ENCODE measurements around the gene GLDN. TPM values are rescaled to one million over a fixed set of nuclear protein-coding genes. Genes with fewer than 3 reads are reported as not detected.

The GLDN gene
- total and polyA plus RNA-seq, 10 of the 15 experiments (the other 5 are each of a cell fraction or from before 2014, with no cell fraction given), result 0.13 TPM; not detected in 9

- CTCF ChIA-PET, result no interaction called here
- DNase-seq (ENCODE audit: low read depth, low spot score) (no peak), FAIRE-seq (no peak), ATAC-seq (no peak)
- no peak overlapping the region for H3K27ac ChIP-seq (ENCODE audit: control insufficient read depth, insufficient read depth)
- 75% methylated on average over 5 of the region's 5 CpGs for WGBS (ENCODE audit: insufficient coverage, insufficient replicate concordance, low lambda C conversion rate, missing lambda C conversion rate)
- peaks cover 0 to 5% of the 10 kb centered on the region in 2 experiments; a peak in 1 of 4 replicates for H3K27me3 ChIP-seq (replicated peaks in 1 of 2; ENCODE audit: control insufficient read depth in 2 of 2, insufficient read depth in 2 of 2, low read length in 1 of 2)
- TF ChIP-seq ATF7 (IDR thresholded peaks at IDR 0.05; ENCODE audit: low read depth) (no peak), SUPT20H (IDR thresholded peaks at IDR 0.05; ENCODE audit: borderline replicate concordance, control insufficient read depth, low read depth, low read length) (no peak), E2F4 (IDR thresholded peaks at IDR 0.05; ENCODE audit: low read depth, low read length) (no peak), EZH2 (IDR thresholded peaks at IDR 0.05; ENCODE audit: borderline replicate concordance, control insufficient read depth, low read depth, low read length) (no peak), SKIL (IDR thresholded peaks at IDR 0.05; ENCODE audit: low read depth, poor library complexity, severe bottlenecking) (no peak), CREM (IDR thresholded peaks at IDR 0.05; ENCODE audit: low read depth) (no peak), EP300 (IDR thresholded peaks at IDR 0.05; ENCODE audit: borderline replicate concordance in 1 of 2, control insufficient read depth in 1 of 2, low read depth in 2 of 2, low read length in 2 of 2) (no peak), SREBF1 (IDR thresholded peaks at IDR 0.05; ENCODE audit: low read length) (no peak), NBN (IDR thresholded peaks at IDR 0.05) (no peak), E2F8 (IDR thresholded peaks at IDR 0.05; ENCODE audit: low read depth, partially characterized antibody) (no peak)
- RAD21 ChIA-PET (ENCODE audit: unreplicated experiment), result no interaction called here
- no peak overlapping the region for H2AFZ ChIP-seq (ENCODE audit: control insufficient read depth, low read depth, low read length)
- H3K36me3 ChIP-seq (ENCODE audit: control insufficient read depth in 2 of 2, insufficient read depth in 2 of 2, low read length in 1 of 2), result no peaks in the 10 kb centered on the region
- no TSS peak for BruUV-seq (replicated peaks)
- no peaks in the 10 kb centered on the region; the same call in 2 of the 3 replicates for H3K9me3 ChIP-seq (replicated peaks; ENCODE audit: control insufficient read depth, insufficient read depth, low read length)
- no peaks in the 10 kb centered on the region for H3K79me2 ChIP-seq (ENCODE audit: control insufficient read depth, insufficient read depth, low read length)
- H3K4me3 ChIP-seq, result no peak overlapping the region
- SMC1A ChIA-PET (ENCODE audit: uncharacterized antibody, unreplicated experiment), result no interaction called here
- no peaks in the 10 kb centered on the region for H4K20me1 ChIP-seq (ENCODE audit: control insufficient read depth, insufficient read depth)
- intact Hi-C loops (cut with micrococcal nuclease; ENCODE audit: unreplicated experiment), result no loop called here
- peak overlapping the region; percentile 31 for H3K4me2 ChIP-seq (ENCODE audit: control insufficient read depth, insufficient read depth)
- no peak overlapping the region for H3K9ac ChIP-seq (ENCODE audit: control insufficient read depth, insufficient read depth, low read length)
- in situ Hi-C loops (cut with MboI), result no loop called here
- POLR2A ChIA-PET, result no interaction called here
- peaks cover 21% of the 10 kb centered on the region for H3K4me1 ChIP-seq (ENCODE audit: control insufficient read depth, insufficient read depth, low read length)
These were observed 6.4 kb upstream of the GLDN start for GRCh38 chr15:51335087-51335486.
